ENCODE measurements around the gene SARNP.

Gene SARNP

DNA sequence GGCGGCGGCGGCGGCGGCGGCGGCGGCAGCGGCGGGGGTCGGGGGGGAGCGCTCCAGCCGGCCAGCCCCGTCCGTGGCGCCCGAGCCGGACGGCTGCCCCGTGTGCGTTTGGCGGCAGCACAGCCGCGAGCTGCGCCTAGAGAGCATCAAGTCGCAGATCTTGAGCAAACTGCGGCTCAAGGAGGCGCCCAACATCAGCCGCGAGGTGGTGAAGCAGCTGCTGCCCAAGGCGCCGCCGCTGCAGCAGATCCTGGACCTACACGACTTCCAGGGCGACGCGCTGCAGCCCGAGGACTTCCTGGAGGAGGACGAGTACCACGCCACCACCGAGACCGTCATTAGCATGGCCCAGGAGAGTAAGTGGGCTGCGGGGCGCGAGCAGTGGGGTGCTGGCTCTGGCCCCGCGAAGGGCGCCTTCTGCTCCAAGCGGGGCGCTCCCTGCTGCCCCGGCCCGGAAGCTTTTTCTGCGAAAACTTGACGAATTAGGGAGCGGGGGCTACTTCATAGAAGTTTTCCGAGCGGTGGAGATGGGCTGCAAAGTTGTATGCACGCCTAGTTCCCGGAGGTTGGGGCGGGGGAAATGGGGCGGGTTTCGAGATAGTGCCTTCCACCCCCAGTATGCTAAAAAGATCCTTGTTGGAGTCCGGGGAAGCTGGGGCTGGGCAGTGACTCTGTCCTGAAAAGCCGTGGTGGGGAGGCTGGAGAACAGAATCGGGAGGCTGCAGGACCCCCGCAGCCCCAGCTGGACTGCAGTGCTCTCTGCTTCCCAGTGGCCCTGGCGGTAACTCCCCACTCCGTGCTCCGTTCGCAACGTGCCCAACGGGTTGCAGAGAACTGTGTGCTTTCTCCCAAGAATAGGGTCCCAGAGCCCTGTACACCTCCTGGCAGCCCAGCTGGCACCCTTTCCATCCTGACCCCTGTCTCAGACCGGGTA is 73.9 kb downstream of the SARNP start:
- FAIRE-seq (no peak), DNase-seq (ENCODE audit: low spot score) (peak; percentile 49)

DNA sequence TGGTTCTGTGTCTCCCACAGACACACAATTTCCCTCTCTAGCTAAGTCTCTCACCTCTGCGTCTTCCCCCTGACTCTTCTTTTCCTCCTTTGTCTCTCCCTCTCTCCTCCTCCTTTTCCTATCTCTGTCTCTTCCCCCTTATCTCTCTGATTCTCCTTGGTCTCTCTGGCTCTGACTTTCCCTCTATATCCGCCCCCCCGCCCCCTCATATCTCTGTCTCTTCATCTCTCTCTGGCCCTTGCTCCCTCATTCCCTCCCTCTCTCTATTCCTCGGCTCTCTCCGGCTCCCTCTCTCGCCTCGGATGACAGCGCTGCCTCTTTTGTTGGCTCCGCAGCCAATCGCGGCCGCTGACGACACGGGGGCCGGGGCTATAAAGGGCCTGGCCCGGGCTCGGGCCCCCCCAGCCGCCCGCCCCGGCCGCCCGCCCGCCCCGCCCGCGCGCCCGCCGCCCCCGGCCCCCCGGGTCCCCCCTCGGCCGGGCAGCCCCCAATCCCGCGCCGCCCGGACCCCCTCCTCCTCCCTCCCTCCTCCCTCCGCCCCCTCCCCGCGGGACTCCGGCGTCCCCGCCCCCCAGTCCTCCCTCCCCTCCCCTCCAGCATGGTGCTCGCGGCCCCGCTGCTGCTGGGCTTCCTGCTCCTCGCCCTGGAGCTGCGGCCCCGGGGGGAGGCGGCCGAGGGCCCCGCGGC is 74.7 kb downstream of the SARNP start, which contains the start of gene GDF11:
GDF11 (plus strand) TSS at position 404 of the 687 bp plus-strand sequence; CDS start at position 599, 195 bp downstream.
- FAIRE-seq (no peak), DNase-seq (ENCODE audit: low spot score) (peak; percentile 41)

DNA sequence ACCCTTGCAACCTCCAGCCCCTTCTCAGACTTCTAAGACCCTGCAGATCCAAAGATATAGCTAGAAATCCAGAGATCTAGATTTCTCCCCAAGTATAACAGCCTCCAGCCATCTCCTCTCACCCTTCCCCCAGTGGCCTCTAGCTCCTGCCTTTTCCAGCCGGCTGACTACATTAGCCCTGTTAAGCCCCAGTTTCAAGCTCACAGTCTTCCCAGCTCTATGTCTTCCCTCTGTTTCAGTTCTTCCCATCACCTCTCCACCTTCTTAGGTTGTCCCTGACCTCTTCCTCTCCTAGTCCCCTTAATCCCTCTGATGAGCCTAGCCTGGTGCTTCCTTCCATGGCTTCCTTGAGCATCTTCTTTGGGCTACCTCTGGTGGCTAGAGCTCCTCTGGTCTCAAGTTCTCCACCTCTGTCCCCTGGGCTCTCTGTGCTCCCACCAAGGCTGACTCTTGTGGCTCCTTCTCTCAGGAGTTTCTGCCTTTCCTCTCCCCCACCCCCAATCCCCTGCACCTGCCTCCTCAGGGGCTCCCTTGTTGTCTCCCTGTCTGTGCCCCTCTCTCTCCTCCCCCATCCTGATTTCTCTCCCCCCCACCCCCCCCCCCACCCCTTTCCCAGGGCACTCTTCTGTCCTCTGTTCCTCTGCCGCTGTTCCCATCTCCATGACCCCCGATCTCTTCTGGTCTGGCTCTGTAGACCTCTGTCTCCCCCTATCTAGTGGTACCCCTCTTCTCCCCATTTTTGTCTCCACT is 75.4 kb downstream of the SARNP start:
- FAIRE-seq: no peak
- no peak for DNase-seq (ENCODE audit: low spot score)

DNA sequence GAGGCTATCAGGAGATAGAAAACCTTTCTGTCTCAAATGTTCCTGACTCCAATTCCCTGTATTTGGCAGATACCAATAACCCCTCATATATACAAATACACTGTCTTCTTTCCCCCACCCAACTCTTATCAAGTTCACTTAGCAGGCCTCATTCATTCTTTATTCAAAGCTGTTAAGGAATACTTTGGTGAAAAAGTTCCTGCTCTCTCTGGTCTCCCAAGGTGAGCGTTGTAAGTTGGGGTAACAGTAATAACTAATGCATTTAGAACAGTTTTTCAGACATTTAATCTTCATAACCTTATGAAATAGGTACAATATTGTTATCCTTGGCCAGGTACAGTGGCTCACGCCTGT is 78.5 kb downstream of the SARNP start:
- DNase-seq (ENCODE audit: low spot score) (no peak), FAIRE-seq (no peak)

DNA sequence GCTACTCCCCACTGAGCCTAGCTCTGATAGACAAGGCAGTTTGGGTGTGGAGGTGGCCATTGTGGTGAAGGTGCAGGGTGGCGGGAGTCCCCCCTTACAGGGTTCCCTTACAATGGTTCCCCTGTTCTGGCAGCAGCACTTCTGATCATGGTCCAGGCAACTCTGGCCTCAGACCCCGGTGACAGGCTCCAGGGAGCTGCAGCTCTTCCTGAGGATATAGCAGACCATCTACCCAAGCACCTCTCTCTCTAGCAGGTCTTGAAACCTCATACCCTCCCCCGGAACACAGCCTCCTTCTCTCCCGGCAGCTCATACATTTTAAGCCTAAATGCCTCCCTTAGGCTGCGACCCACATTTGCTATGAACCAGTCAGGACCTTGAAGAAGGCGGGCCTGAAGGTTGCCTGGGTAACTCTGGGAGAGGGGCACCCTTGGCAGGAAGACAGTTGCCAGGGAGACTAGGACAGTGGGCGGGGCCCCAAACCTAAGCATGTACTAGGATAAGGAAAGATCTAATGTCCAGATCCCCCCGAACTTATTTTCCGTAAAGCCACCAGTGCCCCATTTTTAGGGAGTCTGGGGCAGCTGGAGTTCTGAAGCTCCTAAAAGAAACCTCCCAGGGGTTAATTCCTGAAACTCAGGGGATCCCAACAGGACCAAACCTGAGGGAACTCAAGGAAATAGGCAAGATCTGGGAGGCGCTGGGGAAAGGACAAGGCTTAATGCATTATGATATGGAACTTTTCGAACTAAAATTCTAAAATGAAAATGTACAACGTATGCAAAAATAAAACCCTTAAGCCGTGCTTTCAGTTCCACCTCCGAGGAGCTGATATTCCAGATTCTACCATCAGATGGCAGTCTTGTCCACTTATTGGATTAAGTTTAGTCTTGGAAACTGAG is 79.2 kb downstream of the SARNP start:
- FAIRE-seq (peak; percentile 76), DNase-seq (ENCODE audit: low spot score) (peak; percentile 54)

DNA sequence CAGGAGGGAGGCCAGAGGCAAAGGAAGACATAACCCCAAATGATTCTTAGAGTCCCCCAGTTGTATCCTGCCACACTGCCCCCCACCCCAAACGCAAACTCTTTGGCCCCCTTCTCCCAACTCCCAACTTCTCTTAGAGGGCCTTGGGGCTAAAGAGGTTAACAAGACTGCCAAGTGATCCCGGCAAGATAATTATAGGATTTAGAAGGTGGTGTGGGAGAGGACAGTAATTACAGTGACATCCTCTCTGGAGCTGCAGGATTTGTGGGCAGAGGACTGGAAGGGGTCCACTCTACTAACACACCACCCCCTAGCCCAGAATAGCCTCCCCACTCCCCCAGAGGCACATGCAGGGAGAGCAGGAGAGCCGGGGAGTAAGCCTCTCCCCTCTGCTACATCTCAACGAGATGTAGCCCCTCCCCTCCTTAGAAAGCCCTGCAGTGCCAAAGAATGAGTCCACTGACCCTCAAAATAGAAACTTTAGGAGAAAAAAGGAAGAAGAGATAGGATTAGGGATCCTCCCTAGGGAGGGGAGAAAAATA is 79.9 kb downstream of the SARNP start:
- FAIRE-seq: no peak
- no peak for DNase-seq (ENCODE audit: low spot score)

DNA sequence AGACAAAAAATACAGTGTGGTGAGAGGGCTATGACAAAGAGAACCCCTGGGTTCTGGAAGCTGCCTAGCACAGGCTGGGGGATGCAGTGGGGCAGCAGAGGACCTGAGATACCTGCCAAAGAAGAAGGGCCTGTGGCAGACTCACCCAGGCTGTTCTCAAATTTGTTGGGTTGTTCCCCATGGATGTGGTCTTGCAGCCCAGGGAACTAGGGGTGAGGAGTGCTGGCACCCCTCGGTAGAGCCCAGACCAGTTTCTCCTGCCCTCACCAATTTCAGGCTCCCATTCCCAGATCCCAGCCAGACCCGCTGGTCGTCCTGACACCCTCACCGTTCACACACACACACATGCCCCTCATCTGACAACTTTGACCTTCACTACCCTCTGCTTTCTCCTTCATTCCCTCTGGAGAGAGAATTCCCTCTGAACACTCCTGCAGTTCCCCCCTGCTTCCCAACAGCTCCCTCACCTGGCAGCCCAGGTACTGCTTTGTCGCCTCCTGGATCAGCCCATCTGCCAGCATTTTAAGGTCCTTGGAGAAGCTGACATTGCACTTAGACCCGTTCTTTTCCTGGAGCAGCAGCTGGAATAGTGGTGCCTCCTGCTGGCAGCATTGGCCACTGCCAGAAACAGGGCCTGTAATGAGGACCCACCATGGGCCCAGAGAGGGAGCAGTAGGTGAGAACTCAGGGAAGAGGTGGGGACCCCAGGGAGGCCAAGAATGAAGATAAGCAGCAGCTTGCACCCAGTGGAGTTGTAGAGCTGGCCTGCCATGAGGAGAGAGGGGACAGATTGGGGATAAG is 80.5 kb downstream of the SARNP start:
- FAIRE-seq (no peak), DNase-seq (ENCODE audit: low spot score) (peak; percentile 55)

DNA sequence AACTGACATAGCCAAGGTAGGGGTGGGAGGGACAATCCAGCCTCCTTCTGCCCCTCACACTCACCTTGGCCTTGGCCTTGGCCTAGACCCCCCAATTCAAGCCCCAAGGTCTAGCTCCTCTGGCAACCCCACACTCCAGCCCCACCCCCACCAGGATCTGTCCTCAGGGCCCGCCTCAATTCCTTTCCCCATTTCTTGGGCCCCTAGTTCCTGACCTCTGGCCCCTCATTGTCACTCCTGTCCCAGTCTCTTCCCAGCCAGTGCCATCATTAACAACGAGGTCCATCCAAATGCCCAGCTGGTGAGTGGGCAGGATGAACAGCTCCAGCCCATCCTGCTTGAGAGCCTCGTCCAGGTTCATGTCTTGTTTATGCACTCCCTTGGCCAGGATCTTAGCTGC is 81.4 kb downstream of the SARNP start:
- no peak for FAIRE-seq
- DNase-seq (ENCODE audit: low spot score): no peak

DNA sequence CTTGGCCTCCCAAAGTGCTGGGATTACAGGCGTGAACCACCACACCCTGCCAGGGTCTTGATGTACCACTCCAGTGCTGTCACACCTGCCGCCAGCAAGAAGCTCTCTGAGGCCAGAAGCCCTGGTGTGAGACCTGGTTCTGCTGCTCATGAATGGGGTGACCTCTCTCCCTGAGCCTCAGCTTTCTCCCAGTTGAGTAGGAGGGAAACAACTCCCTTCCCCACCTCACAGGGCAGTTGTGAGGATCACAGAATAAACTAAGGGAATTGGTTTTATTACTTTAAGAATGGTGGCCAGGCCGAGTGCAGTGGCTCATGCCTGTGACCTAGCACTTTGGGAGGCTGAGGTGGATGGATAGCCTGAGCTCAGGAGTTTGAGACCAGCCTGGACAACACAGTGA is 82.9 kb downstream of the SARNP start:
- no peak for DNase-seq (ENCODE audit: low spot score)

DNA sequence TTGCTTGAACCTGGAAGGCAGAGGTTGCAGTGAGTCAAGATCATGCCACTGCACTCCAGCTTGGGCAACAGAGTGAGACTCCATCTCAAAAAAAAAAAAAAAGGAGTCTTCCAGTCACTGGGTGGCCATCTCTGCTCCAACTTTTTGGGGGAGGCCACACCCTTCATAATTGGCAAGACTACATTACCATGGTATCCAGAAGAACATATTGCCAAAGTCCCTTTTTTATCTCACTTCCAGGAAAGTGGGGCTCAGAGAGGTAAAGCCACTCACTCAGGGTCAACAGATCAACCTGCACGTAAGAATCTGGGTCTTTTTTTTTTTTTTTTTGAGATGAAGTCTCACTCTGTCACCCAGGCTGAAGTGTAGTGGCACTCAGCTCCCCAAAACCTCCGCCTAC is 83.7 kb downstream of the SARNP start:
- no peak for DNase-seq (ENCODE audit: low spot score)
- no peak for FAIRE-seq

More for the DNA sequence above, 82.9 kb downstream of the SARNP start:
- FAIRE-seq: no peak

DNA sequence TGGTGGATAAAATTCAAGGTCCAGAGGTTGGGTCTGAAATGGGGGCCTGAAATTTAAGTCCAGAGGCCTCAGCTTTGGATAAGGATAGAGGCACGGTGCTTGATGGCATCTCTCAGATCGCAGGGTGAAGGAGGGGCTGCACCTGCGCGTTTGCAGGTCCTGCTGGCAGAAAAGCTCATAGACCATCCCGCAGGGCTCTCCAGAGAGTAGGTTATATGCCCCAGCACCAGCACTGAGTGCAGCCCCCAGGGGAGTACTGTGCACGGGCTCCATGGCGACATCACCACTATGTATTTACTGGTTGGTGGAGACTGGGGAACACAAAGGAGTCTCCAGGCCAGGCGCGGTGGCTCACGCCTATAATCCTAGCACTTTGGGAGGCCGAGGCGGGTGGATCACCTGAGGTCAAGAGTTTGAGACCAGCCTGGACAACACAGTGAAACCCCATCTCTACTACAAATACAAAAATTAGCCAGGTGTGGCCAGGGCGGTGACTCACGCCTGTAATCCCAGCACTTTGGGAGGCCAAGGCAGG is 84.4 kb downstream of the SARNP start:
- DNase-seq (ENCODE audit: low spot score) (no peak), FAIRE-seq (no peak)

DNA sequence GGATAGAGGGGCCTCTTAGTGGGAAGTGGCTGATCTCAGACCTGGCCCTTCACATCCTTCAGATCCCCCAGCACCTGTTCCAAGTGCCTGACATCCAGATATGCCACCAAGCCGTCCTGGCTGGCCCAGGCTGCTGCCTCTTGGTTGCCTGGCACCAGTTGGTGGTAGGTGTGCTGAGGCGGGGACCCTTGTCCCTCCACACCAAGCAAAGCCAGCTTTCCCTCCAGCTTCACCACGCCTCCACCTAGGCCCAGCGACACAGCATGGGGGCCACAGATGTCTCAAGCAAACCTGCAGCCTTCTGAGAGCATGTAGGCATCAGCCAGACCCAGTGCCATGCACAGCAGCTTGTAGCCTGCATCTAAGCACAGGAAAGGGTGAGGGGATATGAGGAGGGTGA is 85.2 kb downstream of the SARNP start:
- DNase-seq (ENCODE audit: low spot score): no peak

DNA sequence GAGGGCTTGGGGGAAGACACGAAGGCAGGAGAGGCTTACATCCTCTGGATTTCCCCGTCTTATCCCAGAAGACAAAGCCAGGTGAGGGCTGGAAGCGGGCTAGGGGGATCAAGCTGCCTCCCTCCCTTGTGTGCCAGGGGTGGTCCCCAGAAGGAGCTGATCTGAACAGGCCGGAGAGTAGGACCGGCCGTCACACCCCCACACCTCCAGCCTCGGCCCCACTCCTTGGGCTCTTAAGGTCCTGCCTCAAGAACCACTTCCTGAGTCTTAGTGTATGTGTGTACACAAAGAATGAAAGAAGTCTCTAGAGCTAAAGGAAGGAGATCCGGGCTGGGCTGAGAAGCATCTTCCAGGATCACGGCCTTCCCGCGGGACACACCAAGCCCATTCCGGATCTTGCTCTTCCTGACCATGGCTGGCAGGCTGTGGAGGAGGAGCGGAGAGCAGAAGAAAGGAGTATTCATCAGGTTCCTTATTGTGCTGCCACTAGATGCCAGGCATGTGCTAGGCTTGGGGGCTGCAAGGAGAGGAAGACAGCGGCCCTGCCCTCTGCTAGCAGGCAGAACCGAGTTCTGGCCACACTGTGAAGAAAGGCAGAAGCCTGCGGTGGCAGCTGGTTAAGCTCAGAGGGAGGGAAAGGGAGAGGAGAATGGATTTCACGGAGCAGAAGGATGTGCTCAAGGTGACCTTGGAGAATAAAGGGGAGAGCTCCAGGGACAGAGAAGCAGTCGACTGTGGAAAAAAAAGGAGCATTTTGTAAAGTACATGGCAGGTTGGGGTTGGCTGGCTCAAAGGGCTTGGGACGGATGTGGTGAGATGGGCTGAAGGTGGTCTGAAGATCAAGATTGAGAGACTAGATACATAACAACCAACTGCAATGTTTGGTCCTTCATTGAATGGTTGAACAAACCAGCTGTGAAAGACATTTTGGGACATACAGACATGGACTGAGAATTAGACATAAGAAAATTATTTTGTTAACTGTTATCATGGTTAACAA is 87.4 kb downstream of the SARNP start:
- no peak for FAIRE-seq
- peak; percentile 52 for DNase-seq (ENCODE audit: low spot score)

More for the DNA sequence above, 85.2 kb downstream of the SARNP start:
- no peak for FAIRE-seq

DNA sequence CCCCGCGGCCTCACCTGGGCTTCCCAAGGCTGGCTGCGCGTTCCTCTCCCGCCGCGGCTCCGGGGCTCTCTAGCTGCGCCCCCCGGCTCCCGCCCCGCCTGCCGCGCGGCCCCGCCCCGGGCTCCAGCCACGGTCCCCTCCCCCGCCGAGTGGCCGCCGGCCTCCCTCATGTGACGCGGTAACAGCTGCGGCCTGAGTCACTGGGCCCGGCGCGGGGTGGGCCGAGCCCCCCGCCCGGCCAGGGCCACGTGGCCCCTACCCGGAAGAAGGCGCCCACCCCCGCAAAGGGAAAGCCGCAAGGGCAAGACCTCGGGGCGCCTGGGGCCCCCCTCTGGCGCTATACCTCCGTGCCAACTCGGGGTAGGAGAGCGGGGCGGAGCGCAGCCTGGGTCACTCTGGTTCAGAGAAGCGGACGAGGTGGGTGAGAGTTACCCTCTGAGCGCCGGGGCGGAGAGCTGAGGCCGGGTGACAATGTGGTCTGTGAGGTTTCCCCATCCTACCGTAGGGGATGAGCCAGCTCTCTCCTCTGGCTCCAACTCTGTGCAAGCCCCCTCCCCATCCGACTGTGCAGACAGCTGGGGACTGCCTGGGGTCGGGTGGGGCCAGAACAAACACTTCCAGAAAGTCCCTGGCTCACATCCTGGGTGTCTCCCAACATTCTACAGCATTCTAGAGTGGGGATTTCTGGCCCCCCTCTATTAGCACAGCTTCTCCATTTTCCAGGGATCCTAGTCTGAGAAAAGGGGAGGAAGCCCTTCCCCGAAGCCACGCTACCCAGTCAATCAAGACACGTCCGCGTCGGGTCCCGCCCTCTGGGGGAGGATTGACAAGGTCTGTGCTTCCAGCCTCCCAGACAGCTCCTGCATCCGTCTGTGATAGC is 88.3 kb downstream of the SARNP start, which contains the start of gene CD63:
CD63 (minus strand) TSS at position 71 of the 880 bp plus-strand sequence. CDS start 668 bp downstream, outside the sequence.
- FAIRE-seq: peak; percentile 51
- peak; percentile 78 for DNase-seq (ENCODE audit: low spot score)

DNA sequence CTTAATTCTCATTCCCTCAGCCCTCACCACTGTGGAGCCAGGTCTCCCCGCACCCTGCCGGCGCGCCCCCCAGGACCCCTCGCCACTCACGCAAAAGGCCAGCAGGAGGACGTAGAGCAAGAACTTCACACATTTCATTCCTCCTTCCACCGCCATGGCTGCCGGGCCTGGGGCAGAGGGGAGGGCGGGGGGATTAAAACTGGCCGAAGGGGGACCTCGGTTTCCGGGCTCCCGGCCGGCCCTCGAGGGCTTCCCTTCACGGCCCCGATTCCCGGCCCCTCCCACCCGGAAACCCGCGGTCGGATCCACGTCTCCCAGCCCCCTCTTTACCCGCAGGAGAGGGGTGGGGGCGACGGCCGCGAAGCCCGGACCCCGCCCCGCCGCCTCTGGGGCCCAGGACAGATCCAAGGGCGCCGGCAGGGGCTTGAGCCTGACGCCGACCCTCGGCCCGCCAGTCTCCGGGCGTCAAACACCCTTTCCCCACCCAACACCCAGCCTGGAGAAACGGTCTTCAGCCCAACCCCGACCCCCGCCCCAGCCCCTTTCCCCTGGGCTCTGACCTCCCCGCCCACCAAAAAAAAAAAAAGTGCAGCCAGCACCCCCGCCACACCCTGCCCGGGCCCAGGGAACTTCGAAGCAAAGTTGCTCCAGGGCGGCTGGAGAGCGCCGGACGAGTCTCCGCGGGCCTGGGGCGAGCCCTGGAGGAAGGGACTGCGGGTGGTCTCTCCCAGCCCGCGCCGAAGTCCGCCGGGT is 89.2 kb downstream of the SARNP start:
- DNase-seq (ENCODE audit: low spot score): no peak
- no peak for FAIRE-seq

DNA sequence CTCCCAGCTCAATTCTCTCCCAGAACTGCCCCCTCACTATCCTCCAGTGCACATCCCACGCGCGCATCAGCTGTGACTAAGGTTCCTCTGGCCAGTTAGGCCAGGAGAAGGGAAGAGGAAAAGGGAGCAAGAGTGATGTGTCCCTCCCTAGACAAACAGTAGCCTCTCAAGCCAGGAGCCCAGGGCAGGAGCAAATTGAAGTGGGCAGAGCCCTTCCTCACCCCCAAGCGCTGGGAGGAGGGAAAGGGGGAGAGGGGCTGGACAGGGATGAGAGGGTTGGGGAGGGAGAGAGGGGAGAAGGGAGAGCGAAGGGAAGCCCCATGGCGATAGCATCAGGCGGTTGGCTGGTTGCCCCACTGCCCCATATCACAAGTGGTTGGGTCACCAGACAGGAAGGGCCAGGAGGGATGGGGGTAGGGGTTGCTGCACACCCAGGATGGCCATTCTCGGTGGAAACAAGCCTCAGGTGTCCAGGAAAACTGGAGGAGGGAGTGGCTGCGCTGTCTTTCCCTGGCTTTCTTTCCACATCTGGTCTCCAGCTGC is 89.8 kb downstream of the SARNP start:
- DNase-seq (ENCODE audit: low spot score) (peak; percentile 74), FAIRE-seq (no peak)

Measured in RCC 7860 (cell line).